Liver (tissue), 3 donors: ENCODE data around the gene SLC25A12.

Experiments
- ATF3 ChIP-seq: IDR thresholded peaks from 2 replicates; pipeline ENCODE4 v1.6.1; 2016; ENCODE audit warnings: antibody characterized with exemption
- CTCF ChIP-seq: fragments of 150-350 bp; IDR thresholded peaks from 2 replicates; pipeline ENCODE4 v1.5.1; 2017; ENCODE audit warnings: improper control_type of control experiment, low read depth, low read length; ENCODE audit not compliant: missing input control
- GABPA ChIP-seq, 2 donors: IDR thresholded peaks in 1 of 2; conservative IDR thresholded peaks in 1 of 2; 2 replicates each; pipeline ENCODE4 v1.6.1; 2016; ENCODE audit warnings: antibody characterized with exemption in 2 of 2, mild to moderate bottlenecking in 1 of 2, moderate library complexity in 1 of 2
- HNF4G ChIP-seq: IDR thresholded peaks from 2 replicates; pipeline ENCODE4 v1.6.1; 2016; ENCODE audit warnings: antibody characterized with exemption
- JUND ChIP-seq, 2 donors: IDR thresholded peaks; 2 replicates each; pipeline ENCODE4 v1.6.1; 2016; ENCODE audit warnings: antibody characterized with exemption in 2 of 2
- MAX ChIP-seq: IDR thresholded peaks from 2 replicates; pipeline ENCODE4 v1.6.1; 2016; ENCODE audit warnings: antibody characterized with exemption
- REST ChIP-seq: IDR thresholded peaks from 2 replicates; pipeline ENCODE4 v1.6.1; 2016; ENCODE audit warnings: antibody characterized with exemption, mild to moderate bottlenecking
- TAF1 ChIP-seq: conservative IDR thresholded peaks from 2 replicates; pipeline ENCODE4 v1.6.1; 2016; ENCODE audit warnings: antibody characterized with exemption, mild to moderate bottlenecking
- YY1 ChIP-seq: IDR thresholded peaks from 2 replicates; pipeline ENCODE4 v1.6.1; 2016; ENCODE audit warnings: antibody characterized with exemption, mild to moderate bottlenecking
- donor health status: healthy.
- donor health status: healthy.

GRCh38 chr2:171793691-171794678, 100.1 kb downstream of the SLC25A12 start:
- TF ChIP-seq TAF1: no peak
- no peak for TF ChIP-seq HNF4G
- TF ChIP-seq CTCF: no peak
- no peak for TF ChIP-seq MAX
- TF ChIP-seq YY1: no peak
- no peak for TF ChIP-seq REST
- no peak for TF ChIP-seq GABPA (IDR thresholded peaks at IDR 0.05 in 1 of 2, conservative IDR thresholded peaks at IDR 0.05 in 1 of 2)
- no peak for TF ChIP-seq JUND (IDR thresholded peaks at IDR 0.05)
- TF ChIP-seq ATF3: no peak
